Panc1 (cell line): ENCODE results near the gene RTF1. TPM values are rescaled to one million over a fixed set of nuclear protein-coding genes. Genes with fewer than 3 reads are reported as not detected.

Experiments
- ATAC-seq: fragments of 200-7000 bp; cut with Tn5 transposase; 2 replicates; pipeline ENCODE4 v1.9.1; 2020; ENCODE audit warnings: mild to moderate bottlenecking, moderate library complexity
- BruUV-seq: library from RNA; stranded (reverse); fragments of 400-500 nt; replicated peaks from 2 replicates; lab custom pipeline; 2021; lab: Mats Ljungman, UMichigan
- CTCF ChIA-PET: fragments of 300-600 bp; sonication (Branson Sonifier 250); formaldehyde crosslinking; loops from one replicate; lab custom pipeline; 2022; ENCODE audit warnings: antibody characterized with exemption; lab: Charles Lee
- POLR2A ChIA-PET: fragments of 300-600 bp; sonication (Branson Sonifier 250); formaldehyde crosslinking; loops from one replicate; lab custom pipeline; 2022; ENCODE audit warnings: antibody characterized with exemption; lab: Charles Lee
- DNase-seq: peaks from one replicate; pipeline ENCODE4 v3.0.0-alpha.2; 2010; ENCODE audit warnings: low read depth, low spot score
- H3K27ac ChIP-seq: 2 replicates; pipeline ENCODE4 v1.5.1; 2011; ENCODE audit warnings: mild to moderate bottlenecking, low read length, inconsistent platforms
- H3K27me3 ChIP-seq: fragments of 200-500 bp; sonication (Bioruptor generic); 2 replicates; pipeline ENCODE4 v1.6.0; 2014; ENCODE audit warnings: low read length, inconsistent platforms; ENCODE audit not compliant: control insufficient read depth, insufficient read depth
- H3K36me3 ChIP-seq: fragments of 200-500 bp; sonication (Bioruptor generic); 2 replicates; pipeline ENCODE4 v1.5.1; 2014; ENCODE audit warnings: inconsistent platforms, mild to moderate bottlenecking, low read length, moderate library complexity; ENCODE audit not compliant: control insufficient read depth, insufficient read depth
- H3K4me1 ChIP-seq: 2 replicates; pipeline ENCODE4 v1.5.1; 2011; ENCODE audit warnings: inconsistent platforms, mild to moderate bottlenecking, low read length, moderate library complexity; ENCODE audit not compliant: control insufficient read depth, insufficient read depth
- H3K4me3 ChIP-seq, 2 experiments: 2 replicates each; pipeline ENCODE4 v1.5.1; 2011 to 2012; ENCODE audit warnings: low read depth in 2 of 2, low read length in 2 of 2, mild to moderate bottlenecking in 2 of 2, inconsistent platforms in 1 of 2, moderate library complexity in 1 of 2
- H3K9me3 ChIP-seq: fragments of 200-500 bp; sonication (Bioruptor generic); 2 replicates; pipeline ENCODE4 v1.5.1; 2014; ENCODE audit warnings: low read depth, mild to moderate bottlenecking, inconsistent platforms, low read length, moderate library complexity; ENCODE audit not compliant: control insufficient read depth, insufficient read depth
- CTCF ChIP-seq: fragments of 450-650 bp; IDR thresholded peaks from 2 replicates; pipeline ENCODE4 v1.5.1; 2017; ENCODE audit warnings: mild to moderate bottlenecking
- POLR2AphosphoS5 ChIP-seq: IDR thresholded peaks from 2 replicates; pipeline ENCODE4 v1.6.1; 2012; ENCODE audit warnings: mild to moderate bottlenecking, low read depth, low read length, moderate library complexity
- REST ChIP-seq, 2 experiments: IDR thresholded peaks; 2 replicates each; pipeline ENCODE4 v1.6.1; 2011 to 2012; ENCODE audit warnings: low read depth in 2 of 2, control low read depth in 1 of 2, low read length in 1 of 2, mild to moderate bottlenecking in 1 of 2, moderate library complexity in 1 of 2; ENCODE audit not compliant: insufficient read depth in 1 of 2
- SIN3A ChIP-seq: IDR thresholded peaks from 2 replicates; pipeline ENCODE4 v1.6.1; 2012; ENCODE audit warnings: low read depth, mild to moderate bottlenecking, low read length, moderate library complexity, borderline replicate concordance; ENCODE audit not compliant: insufficient read depth
- TCF7L2 ChIP-seq: IDR thresholded peaks from 2 replicates; pipeline ENCODE4 v1.6.1; 2011; ENCODE audit warnings: mild to moderate bottlenecking, low read depth, low read length, inconsistent platforms
- in situ Hi-C: cut with HindIII; loops from 2 replicates; pipeline ENCODE4 v1.10.0; 2016; ENCODE audit warnings: low sequenced_read_pairs, low pct_unique_long_range_greater_than_20kb
- intact Hi-C: fragments of 100-400 bp; cut with micrococcal nuclease; formaldehyde crosslinking; loops from one replicate; pipeline ENCODE4 v1.10.0; 2022; ENCODE audit not compliant: unreplicated experiment
- total RNA-seq: library from RNA; stranded (reverse); gene quantifications from one replicate; pipeline ENCODE4 v1.2.1, GENCODE V29; 2021; ENCODE audit not compliant: unreplicated experiment

The RTF1 gene
- total RNA-seq, 1 experiment from 2014 or later: 43.5 TPM

GRCh38 chr15:41407341-41407740, 9.6 kb upstream of the RTF1 start:
- Histone ChIP-seq H3K27me3 (no peaks in the 10 kb centered on the region), H3K27ac (no peak overlapping the region), H3K4me1 (0 out of 2 replicates have a peak, but pooled peaks cover 4% of the 10 kb centered on the region), H3K36me3 (no peaks in the 10 kb centered on the region), H3K4me3 (no peak overlapping the region), H3K9me3 (no peaks in the 10 kb centered on the region)
- intact Hi-C loops: no loop called here
- no TSS peak for BruUV-seq
- DNase-seq (no peak), ATAC-seq (no peak)
- ChIA-PET CTCF (no interaction called here), POLR2A (no interaction called here)
- TF ChIP-seq TCF7L2: no peak
- TF ChIP-seq SIN3A: no peak
- no peak for TF ChIP-seq REST (IDR thresholded peaks at IDR 0.05; ENCODE audit: insufficient read depth in 1 of 2, low read depth in 2 of 2, low read length in 1 of 2)
- TF ChIP-seq POLR2AphosphoS5: no peak
- TF ChIP-seq CTCF: no peak
- in situ Hi-C loops: no loop called here

DNA sequence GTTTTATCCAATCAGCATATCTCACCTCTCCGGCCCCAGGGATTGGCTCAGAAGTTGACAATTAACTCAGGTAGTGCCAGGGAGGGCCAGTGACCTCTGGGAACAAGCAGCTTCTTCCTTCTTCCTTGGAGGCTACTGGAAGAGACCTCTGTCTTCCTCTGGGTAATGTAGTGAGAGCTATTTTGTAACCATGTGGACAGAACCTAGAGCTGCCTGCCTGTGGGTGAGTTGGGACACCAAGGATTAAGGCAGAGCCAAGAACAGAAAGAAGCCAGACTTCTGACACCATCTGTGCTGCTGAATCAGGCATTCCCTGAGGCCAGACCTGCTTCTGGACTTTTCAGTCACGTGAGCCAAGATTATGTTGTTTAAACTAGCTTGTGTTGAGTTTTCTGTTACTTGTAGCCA, 8.7 kb upstream of the RTF1 start:
- Histone ChIP-seq H3K4me1 (0 out of 2 replicates have a peak, but pooled peaks cover 4% of the 10 kb centered on the region), H3K27me3 (no peaks in the 10 kb centered on the region), H3K4me3 (no peak overlapping the region), H3K27ac (no peak overlapping the region), H3K36me3 (no peaks in the 10 kb centered on the region), H3K9me3 (no peaks in the 10 kb centered on the region)
- ATAC-seq (no peak), DNase-seq (no peak)
- ChIA-PET CTCF (no interaction called here), POLR2A (no interaction called here)
- no TSS peak for BruUV-seq
- in situ Hi-C loops: no loop called here
- intact Hi-C loops: no loop called here
- TF ChIP-seq CTCF (no peak), TCF7L2 (no peak), SIN3A (no peak), REST (IDR thresholded peaks at IDR 0.05; ENCODE audit: insufficient read depth in 1 of 2, low read depth in 2 of 2, low read length in 1 of 2) (no peak), POLR2AphosphoS5 (no peak)
